Measurements from ENCODE around the gene DEAF1. TPM values are rescaled to one million over a fixed set of nuclear protein-coding genes. Genes with fewer than 3 reads are reported as not detected.

Gene DEAF1
- total RNA-seq, 1 experiment from 2014 or later: 33.9 TPM

DNA sequence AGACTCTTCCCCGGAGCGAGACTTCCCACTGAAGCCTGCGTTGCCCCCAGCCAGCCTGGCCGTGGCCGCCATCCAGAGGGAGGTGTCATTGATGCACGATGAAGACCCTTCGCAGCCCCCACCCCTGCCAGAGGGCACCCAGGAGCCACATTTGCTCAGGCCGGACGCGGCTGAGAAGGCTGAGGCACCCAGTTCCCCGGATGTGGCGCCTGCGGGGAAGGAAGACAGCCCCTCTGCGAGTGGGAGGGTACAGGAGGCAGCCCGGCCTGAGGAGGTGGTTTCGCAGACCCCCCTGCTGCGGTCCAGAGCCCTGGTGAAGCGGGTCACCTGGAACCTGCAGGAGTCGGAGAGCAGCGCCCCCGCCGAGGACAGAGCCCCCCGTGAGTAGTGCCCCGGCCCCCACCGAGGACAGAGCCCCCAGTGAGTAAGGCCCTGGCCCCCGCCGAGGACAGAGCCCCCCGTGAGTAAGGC is 85.6 kb downstream of the DEAF1 start:
- ChIA-PET POLR2A (no interaction called here), RAD21 (ENCODE audit: low non-redundant PET in 1 of 2, low total read pairs in 2 of 2, uncharacterized antibody in 2 of 2, unreplicated experiment in 2 of 2) (no interaction called here), CTCF (no interaction called here)
- no peak overlapping the region for H3K9ac ChIP-seq (ENCODE audit: low read length)
- intact Hi-C loops (cut with micrococcal nuclease): no loop called here
- no peak overlapping the region for H3K4me2 ChIP-seq (ENCODE audit: low read length)
- no peaks in the 10 kb centered on the region for H3K27me3 ChIP-seq (ENCODE audit: insufficient read depth, low read length)
- no peak for TF ChIP-seq SRF (IDR thresholded peaks at IDR 0.05; ENCODE audit: low read depth)
- TF ChIP-seq EZH2 (IDR thresholded peaks at IDR 0.05): no peak
- peaks cover 8 to 21% of the 10 kb centered on the region in 2 experiments for H3K4me1 ChIP-seq (ENCODE audit: control insufficient read depth in 1 of 2, insufficient read depth in 2 of 2, low read length in 2 of 2)
- no peaks in the 10 kb centered on the region for H3K9me3 ChIP-seq (ENCODE audit: control insufficient read depth in 1 of 2, insufficient read depth in 1 of 2, low read depth in 1 of 2, low read length in 2 of 2)
- no peak overlapping the region for H3K4me3 ChIP-seq (replicated peaks in 1 of 2; ENCODE audit: low read depth in 1 of 2, low read length in 2 of 2)
- H4K20me1 ChIP-seq (ENCODE audit: insufficient read depth): peaks cover 13% of the 10 kb centered on the region; the same call in 1 of the 2 replicates
- no peak for DNase-seq (ENCODE audit: low read depth, low spot score)
- peaks cover 36 to 49% of the 10 kb centered on the region in 2 experiments; a peak in 3 of 4 replicates for H3K36me3 ChIP-seq (ENCODE audit: control insufficient read depth in 1 of 2, insufficient read depth in 2 of 2, low read length in 2 of 2)
- no peak overlapping the region for H3K27ac ChIP-seq (ENCODE audit: low read depth, low read length)
- H2AFZ ChIP-seq (ENCODE audit: low read depth, low read length, poor library complexity, severe bottlenecking): no peak overlapping the region
- ATAC-seq: no peak
- H3K9me2 ChIP-seq (ENCODE audit: insufficient read depth): no peaks in the 10 kb centered on the region
- no TSS peak for BruUV-seq (replicated peaks)
- H3K79me2 ChIP-seq (ENCODE audit: insufficient read depth, low read length): peaks cover 14% of the 10 kb centered on the region; the same call in 1 of the 2 replicates

DNA sequence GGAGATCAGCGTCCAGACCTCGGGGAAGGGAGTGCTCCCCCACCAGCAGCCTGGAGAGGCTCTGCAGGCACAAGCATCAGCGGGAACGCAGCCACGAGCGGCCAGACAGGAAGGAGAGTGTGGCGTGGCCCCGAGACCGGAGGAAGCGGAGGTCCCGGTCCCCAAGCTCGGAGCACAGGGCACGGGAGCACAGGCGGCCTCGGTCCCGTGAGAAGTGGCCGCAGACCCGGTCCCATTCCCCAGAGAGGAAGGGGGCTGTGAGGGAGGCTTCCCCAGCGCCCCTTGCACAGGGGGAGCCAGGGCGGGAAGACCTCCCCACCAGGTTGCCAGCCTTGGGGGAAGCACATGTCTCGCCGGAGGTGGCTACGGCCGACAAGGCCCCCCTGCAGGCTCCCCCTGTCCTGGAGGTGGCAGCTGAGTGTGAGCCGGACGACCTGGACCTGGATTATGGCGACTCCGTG is 86.2 kb downstream of the DEAF1 start:
- RAD21 ChIA-PET (ENCODE audit: low non-redundant PET in 1 of 2, low total read pairs in 2 of 2, uncharacterized antibody in 2 of 2, unreplicated experiment in 2 of 2): no interaction called here
- Histone ChIP-seq H3K79me2 (ENCODE audit: insufficient read depth, low read length) (peaks cover 14% of the 10 kb centered on the region; the same call in 1 of the 2 replicates), H3K4me2 (ENCODE audit: low read length) (no peak overlapping the region), H3K27me3 (ENCODE audit: insufficient read depth, low read length) (no peaks in the 10 kb centered on the region), H3K9ac (ENCODE audit: low read length) (no peak overlapping the region), H2AFZ (ENCODE audit: low read depth, low read length, poor library complexity, severe bottlenecking) (no peak overlapping the region), H3K4me3 (replicated peaks in 1 of 2; ENCODE audit: low read depth in 1 of 2, low read length in 2 of 2) (no peak overlapping the region), H3K9me3 (ENCODE audit: control insufficient read depth in 1 of 2, insufficient read depth in 1 of 2, low read depth in 1 of 2, low read length in 2 of 2) (no peaks in the 10 kb centered on the region), H3K36me3 (ENCODE audit: control insufficient read depth in 1 of 2, insufficient read depth in 2 of 2, low read length in 2 of 2) (peaks cover 41 to 54% of the 10 kb centered on the region in 2 experiments; a peak in 3 of 4 replicates), H3K4me1 (ENCODE audit: control insufficient read depth in 1 of 2, insufficient read depth in 2 of 2, low read length in 2 of 2) (peaks cover 7 to 16% of the 10 kb centered on the region in 2 experiments), H3K9me2 (ENCODE audit: insufficient read depth) (no peaks in the 10 kb centered on the region), H3K27ac (ENCODE audit: low read depth, low read length) (no peak overlapping the region), H4K20me1 (ENCODE audit: insufficient read depth) (peaks cover 9% of the 10 kb centered on the region; the same call in 1 of the 2 replicates)
- POLR2A ChIA-PET: no interaction called here
- TF ChIP-seq ZFX (IDR thresholded peaks at IDR 0.05) (no peak), EZH2 (IDR thresholded peaks at IDR 0.05) (no peak), EZH2phosphoT487 (IDR thresholded peaks at IDR 0.05; ENCODE audit: borderline replicate concordance) (no peak), SRF (IDR thresholded peaks at IDR 0.05; ENCODE audit: low read depth) (no peak), SP1 (IDR thresholded peaks at IDR 0.05; ENCODE audit: low read depth) (no peak), SIN3A (IDR thresholded peaks at IDR 0.05; ENCODE audit: low read depth) (no peak), FOSL1 (IDR thresholded peaks at IDR 0.05; ENCODE audit: low read depth) (no peak), TCF7L2 (IDR thresholded peaks at IDR 0.05; ENCODE audit: borderline replicate concordance, extremely low read depth, insufficient read depth, insufficient read length) (no peak), EGR1 (IDR thresholded peaks at IDR 0.05; ENCODE audit: low read depth) (no peak), POLR2AphosphoS5 (IDR thresholded peaks at IDR 0.05; ENCODE audit: low read depth, low read length) (no peak), CEBPB (IDR thresholded peaks at IDR 0.05; ENCODE audit: low read depth) (no peak), JUND (IDR thresholded peaks at IDR 0.05) (no peak), ELF1 (IDR thresholded peaks at IDR 0.05; ENCODE audit: borderline replicate concordance, low read depth) (no peak), CBX3 (IDR thresholded peaks at IDR 0.05; ENCODE audit: low read depth) (no peak)
- TF ChIP-seq, protein P1, sequence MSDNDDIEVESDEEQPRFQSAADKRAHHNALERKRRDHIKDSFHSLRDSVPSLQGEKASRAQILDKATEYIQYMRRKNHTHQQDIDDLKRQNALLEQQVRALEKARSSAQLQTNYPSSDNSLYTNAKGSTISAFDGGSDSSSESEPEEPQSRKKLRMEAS (IDR thresholded peaks at IDR 0.05): no peak
- TF ChIP-seq, protein P2, sequence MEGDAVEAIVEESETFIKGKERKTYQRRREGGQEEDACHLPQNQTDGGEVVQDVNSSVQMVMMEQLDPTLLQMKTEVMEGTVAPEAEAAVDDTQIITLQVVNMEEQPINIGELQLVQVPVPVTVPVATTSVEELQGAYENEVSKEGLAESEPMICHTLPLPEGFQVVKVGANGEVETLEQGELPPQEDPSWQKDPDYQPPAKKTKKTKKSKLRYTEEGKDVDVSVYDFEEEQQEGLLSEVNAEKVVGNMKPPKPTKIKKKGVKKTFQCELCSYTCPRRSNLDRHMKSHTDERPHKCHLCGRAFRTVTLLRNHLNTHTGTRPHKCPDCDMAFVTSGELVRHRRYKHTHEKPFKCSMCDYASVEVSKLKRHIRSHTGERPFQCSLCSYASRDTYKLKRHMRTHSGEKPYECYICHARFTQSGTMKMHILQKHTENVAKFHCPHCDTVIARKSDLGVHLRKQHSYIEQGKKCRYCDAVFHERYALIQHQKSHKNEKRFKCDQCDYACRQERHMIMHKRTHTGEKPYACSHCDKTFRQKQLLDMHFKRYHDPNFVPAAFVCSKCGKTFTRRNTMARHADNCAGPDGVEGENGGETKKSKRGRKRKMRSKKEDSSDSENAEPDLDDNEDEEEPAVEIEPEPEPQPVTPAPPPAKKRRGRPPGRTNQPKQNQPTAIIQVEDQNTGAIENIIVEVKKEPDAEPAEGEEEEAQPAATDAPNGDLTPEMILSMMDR (IDR thresholded peaks at IDR 0.05 in 2 of 3, conservative IDR thresholded peaks at IDR 0.05 in 1 of 3; ENCODE audit: borderline replicate concordance in 1 of 3, insufficient read depth in 1 of 3, low read depth in 2 of 3, low read length in 2 of 3): no peak
- TF ChIP-seq, protein P3, sequence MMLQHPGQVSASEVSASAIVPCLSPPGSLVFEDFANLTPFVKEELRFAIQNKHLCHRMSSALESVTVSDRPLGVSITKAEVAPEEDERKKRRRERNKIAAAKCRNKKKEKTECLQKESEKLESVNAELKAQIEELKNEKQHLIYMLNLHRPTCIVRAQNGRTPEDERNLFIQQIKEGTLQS (IDR thresholded peaks at IDR 0.05): no peak
- ATAC-seq: no peak
- CTCF ChIA-PET: no interaction called here
- TSS peak; percentile 15 for BruUV-seq (replicated peaks)
- intact Hi-C loops (cut with micrococcal nuclease): no loop called here
- DNase-seq (ENCODE audit: low read depth, low spot score): no peak

Data from HCT116 (cell line).